WTC11 (cell line): ENCODE measurements around the gene AFF3. TPM values are rescaled to one million over a fixed set of nuclear protein-coding genes. Genes with fewer than 3 reads are reported as not detected.

Experiments
- ATAC-seq: fragments of 200-7000 bp; cut with Tn5 transposase; 2 replicates; pipeline ENCODE4 v1.10.0; 2021; ENCODE audit warnings: mild to moderate bottlenecking, moderate library complexity
- CTCF ChIA-PET: fragments of 300-600 bp; sonication (Branson Sonifier 250); formaldehyde crosslinking; loops from one replicate; lab custom pipeline; 2021; ENCODE audit warnings: antibody characterized with exemption; lab: Charles Lee
- POLR2A ChIA-PET: fragments of 350-600 bp; sonication (Branson Sonifier 250); formaldehyde crosslinking; loops from one replicate; lab custom pipeline; 2021; ENCODE audit warnings: antibody characterized with exemption; lab: Charles Lee
- DNase-seq: peaks from one replicate; pipeline ENCODE4 v3.0.0; 2021; ENCODE audit warnings: low spot score
- H3K27ac Mint-ChIP-seq: 2 replicates; pipeline ENCODE4 v1.8.0; 2021; ENCODE audit warnings: mixed read lengths
- H3K27me3 Mint-ChIP-seq: 2 replicates; pipeline ENCODE4 v1.8.0; 2021; ENCODE audit warnings: low read depth, mild to moderate bottlenecking, moderate library complexity, mixed read lengths
- H3K36me3 Mint-ChIP-seq: 2 replicates; pipeline ENCODE4 v1.8.0; 2021; ENCODE audit warnings: mixed read lengths
- H3K4me1 Mint-ChIP-seq: 2 replicates; pipeline ENCODE4 v1.8.0; 2022; ENCODE audit warnings: mixed read lengths
- H3K4me3 Mint-ChIP-seq: 2 replicates; pipeline ENCODE4 v1.8.0; 2021; ENCODE audit warnings: mild to moderate bottlenecking, moderate library complexity, mixed read lengths
- H3K9me3 Mint-ChIP-seq: 2 replicates; pipeline ENCODE4 v1.8.0; 2021; ENCODE audit warnings: mixed read lengths
- ATF3 ChIP-seq: sonication (generic); formaldehyde crosslinking; conservative IDR thresholded peaks from 2 replicates; pipeline ENCODE4 v1.8.1; 2022; ENCODE audit warnings: mild to moderate bottlenecking, missing genetic modification reagents
- FOXP1 ChIP-seq: sonication (generic); formaldehyde crosslinking; IDR thresholded peaks from 2 replicates; pipeline ENCODE4 v1.8.0; 2022; ENCODE audit warnings: missing genetic modification reagents, mild to moderate bottlenecking, moderate library complexity, borderline replicate concordance
- JUN ChIP-seq: sonication (generic); formaldehyde crosslinking; IDR thresholded peaks from 2 replicates; pipeline ENCODE4 v1.8.0; 2023; ENCODE audit warnings: mild to moderate bottlenecking, missing genetic modification reagents
- MAX ChIP-seq: sonication (generic); formaldehyde crosslinking; IDR thresholded peaks from 2 replicates; pipeline ENCODE4 v1.8.0; 2022; ENCODE audit warnings: mild to moderate bottlenecking, missing genetic modification reagents
- MXD4 ChIP-seq: fragments of 250-450 bp; sonication (Bioruptor Pico); IDR thresholded peaks from 2 replicates; pipeline ENCODE4 v1.8.0; 2021; ENCODE audit warnings: mild to moderate bottlenecking, moderate library complexity, borderline replicate concordance
- NR2C2 ChIP-seq: sonication (generic); formaldehyde crosslinking; IDR thresholded peaks from 2 replicates; pipeline ENCODE4 v1.8.0; 2022; ENCODE audit warnings: mild to moderate bottlenecking, missing genetic modification reagents
- PRDM15 ChIP-seq: sonication (generic); formaldehyde crosslinking; IDR thresholded peaks from 2 replicates; pipeline ENCODE4 v1.8.0; 2022; ENCODE audit warnings: missing genetic modification reagents
- PREB ChIP-seq: sonication (generic); formaldehyde crosslinking; IDR thresholded peaks from 2 replicates; pipeline ENCODE4 v1.8.1; 2022; ENCODE audit warnings: mild to moderate bottlenecking, missing genetic modification reagents, moderate library complexity, borderline replicate concordance
- TEAD1 ChIP-seq: sonication (generic); formaldehyde crosslinking; IDR thresholded peaks from 2 replicates; pipeline ENCODE4 v1.8.0; 2022; ENCODE audit warnings: mild to moderate bottlenecking, missing genetic modification reagents
- ZNF138 ChIP-seq: sonication (generic); formaldehyde crosslinking; conservative IDR thresholded peaks from 2 replicates; pipeline ENCODE4 v1.8.1; 2022; ENCODE audit warnings: mild to moderate bottlenecking, moderate library complexity, missing genetic modification reagents
- ZNF423 ChIP-seq: fragments of 250-450 bp; sonication (Bioruptor Pico); IDR thresholded peaks from 2 replicates; pipeline ENCODE4 v2.1.2; 2022; ENCODE audit warnings: mild to moderate bottlenecking, moderate library complexity
- total RNA-seq: library from RNA; stranded (reverse); gene quantifications from 3 replicates; pipeline ENCODE4 v1.2.3, GENCODE V29; 2021
- TF ChIP-seq, protein P1 (sequence below): sonication (generic); formaldehyde crosslinking; conservative IDR thresholded peaks from 2 replicates; pipeline ENCODE4 v1.8.1; 2023; ENCODE audit warnings: mild to moderate bottlenecking, low read depth, missing genetic modification reagents, moderate library complexity

The AFF3 gene
- total RNA-seq, 1 experiment from 2014 or later, result 1.2 TPM

DNA sequence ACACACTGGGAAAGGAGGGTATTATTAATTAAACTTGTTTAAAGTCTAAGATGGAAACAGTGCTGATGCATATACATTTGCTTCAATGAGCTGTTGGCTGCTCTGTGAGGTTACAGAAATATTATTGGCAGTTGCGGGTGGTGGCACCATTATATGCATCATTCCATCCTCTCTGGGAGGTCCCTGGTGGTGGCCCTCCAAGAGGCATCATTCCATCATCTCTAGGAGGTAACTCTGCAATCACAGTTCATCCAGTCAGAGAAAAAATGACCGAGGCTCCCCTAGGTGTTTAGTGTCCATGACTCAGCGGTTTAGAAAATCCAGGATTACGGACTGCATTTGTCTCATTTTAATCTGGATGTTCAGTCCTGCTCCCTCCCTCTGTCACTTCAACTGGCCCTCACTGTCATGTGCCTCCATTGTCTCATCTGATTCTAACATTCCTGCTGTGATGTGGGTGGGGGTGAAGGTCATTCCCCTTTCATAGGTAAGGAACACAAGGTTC is 15.4 kb downstream of the AFF3 start:
- Mint-ChIP-seq H3K27ac (no peak overlapping the region), H3K4me3 (no peak overlapping the region), H3K4me1 (0 out of 2 replicates have a peak, but pooled peaks cover 3% of the 10 kb centered on the region), H3K9me3 (no peaks in the 10 kb centered on the region), H3K27me3 (peaks cover 52% of the 10 kb centered on the region), H3K36me3 (no peaks in the 10 kb centered on the region)
- CTCF ChIA-PET, result no interaction called here
- no peak for TF ChIP-seq TEAD1
- no peak for TF ChIP-seq JUN (CRISPR knock-in tag)
- TF ChIP-seq MAX (CRISPR knock-in tag), result no peak
- no peak for TF ChIP-seq NR2C2 (CRISPR knock-in tag)
- no peak for TF ChIP-seq ZNF423 (CRISPR knock-in tag)
- POLR2A ChIA-PET, result no interaction called here
- no peak for ATAC-seq
- DNase-seq, result no peak

DNA sequence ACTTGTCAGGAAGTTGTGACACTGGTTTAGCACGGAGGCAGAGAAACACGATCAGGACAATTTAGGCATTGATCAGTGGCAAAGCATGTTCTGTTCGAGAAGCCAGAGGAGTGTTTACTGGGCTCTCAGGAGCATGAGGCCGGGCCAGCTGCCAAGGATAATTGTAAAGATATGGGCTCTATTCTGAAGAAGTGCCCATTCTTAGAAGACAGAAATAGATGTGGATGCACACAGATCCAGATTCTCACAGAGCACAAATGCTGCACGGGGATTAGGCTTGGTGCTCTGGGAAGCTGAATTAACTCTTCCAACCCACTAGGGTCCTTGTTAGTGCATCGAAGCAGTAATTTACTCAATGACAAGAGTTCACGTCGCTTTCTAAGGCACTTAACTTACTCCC is 16.2 kb downstream of the AFF3 start:
- Mint-ChIP-seq H3K4me1 (0 out of 2 replicates have a peak, but pooled peaks cover 3% of the 10 kb centered on the region), H3K4me3 (no peak overlapping the region), H3K27ac (no peak overlapping the region), H3K27me3 (peaks cover 58% of the 10 kb centered on the region), H3K9me3 (no peaks in the 10 kb centered on the region), H3K36me3 (no peaks in the 10 kb centered on the region)
- POLR2A ChIA-PET, result no interaction called here
- TF ChIP-seq FOXP1 (CRISPR knock-in tag), result no peak
- CTCF ChIA-PET, result no interaction called here
- no peak for ATAC-seq
- no peak for DNase-seq

- no peaks in the 10 kb centered on the region for H3K36me3 Mint-ChIP-seq
- ChIA-PET CTCF (no interaction called here), POLR2A (no interaction called here)
- no peaks in the 10 kb centered on the region for H3K9me3 Mint-ChIP-seq
- no peak overlapping the region for H3K4me3 Mint-ChIP-seq
- H3K27ac Mint-ChIP-seq, result no peak overlapping the region
- ATAC-seq (no peak), DNase-seq (no peak)
- 0 out of 2 replicates have a peak, but pooled peaks cover 3% of the 10 kb centered on the region for H3K4me1 Mint-ChIP-seq
- TF ChIP-seq ATF3 (CRISPR knock-in tag), result no peak
- no peak for TF ChIP-seq TEAD1
- TF ChIP-seq, protein P1, sequence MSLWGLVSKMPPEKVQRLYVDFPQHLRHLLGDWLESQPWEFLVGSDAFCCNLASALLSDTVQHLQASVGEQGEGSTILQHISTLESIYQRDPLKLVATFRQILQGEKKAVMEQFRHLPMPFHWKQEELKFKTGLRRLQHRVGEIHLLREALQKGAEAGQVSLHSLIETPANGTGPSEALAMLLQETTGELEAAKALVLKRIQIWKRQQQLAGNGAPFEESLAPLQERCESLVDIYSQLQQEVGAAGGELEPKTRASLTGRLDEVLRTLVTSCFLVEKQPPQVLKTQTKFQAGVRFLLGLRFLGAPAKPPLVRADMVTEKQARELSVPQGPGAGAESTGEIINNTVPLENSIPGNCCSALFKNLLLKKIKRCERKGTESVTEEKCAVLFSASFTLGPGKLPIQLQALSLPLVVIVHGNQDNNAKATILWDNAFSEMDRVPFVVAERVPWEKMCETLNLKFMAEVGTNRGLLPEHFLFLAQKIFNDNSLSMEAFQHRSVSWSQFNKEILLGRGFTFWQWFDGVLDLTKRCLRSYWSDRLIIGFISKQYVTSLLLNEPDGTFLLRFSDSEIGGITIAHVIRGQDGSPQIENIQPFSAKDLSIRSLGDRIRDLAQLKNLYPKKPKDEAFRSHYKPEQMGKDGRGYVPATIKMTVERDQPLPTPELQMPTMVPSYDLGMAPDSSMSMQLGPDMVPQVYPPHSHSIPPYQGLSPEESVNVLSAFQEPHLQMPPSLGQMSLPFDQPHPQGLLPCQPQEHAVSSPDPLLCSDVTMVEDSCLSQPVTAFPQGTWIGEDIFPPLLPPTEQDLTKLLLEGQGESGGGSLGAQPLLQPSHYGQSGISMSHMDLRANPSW, result no peak
- no peak for TF ChIP-seq ZNF138 (CRISPR knock-in tag)
- TF ChIP-seq PRDM15 (CRISPR knock-in tag), result no peak
- no peak for TF ChIP-seq MXD4 (CRISPR knock-in tag)
- TF ChIP-seq PREB, result no peak
- H3K27me3 Mint-ChIP-seq, result peaks cover 64% of the 10 kb centered on the region
Observed at GRCh38 chr2:100125626-100126025, 16.8 kb downstream of the AFF3 start.
